Measurements from ENCODE around the gene CRADD. TPM values are rescaled to one million over a fixed set of nuclear protein-coding genes. Genes with fewer than 3 reads are reported as not detected.

The CRADD gene
- total and polyA plus RNA-seq, 8 donors = 8.4 to 21.4 (median 10.3) TPM

DNA sequence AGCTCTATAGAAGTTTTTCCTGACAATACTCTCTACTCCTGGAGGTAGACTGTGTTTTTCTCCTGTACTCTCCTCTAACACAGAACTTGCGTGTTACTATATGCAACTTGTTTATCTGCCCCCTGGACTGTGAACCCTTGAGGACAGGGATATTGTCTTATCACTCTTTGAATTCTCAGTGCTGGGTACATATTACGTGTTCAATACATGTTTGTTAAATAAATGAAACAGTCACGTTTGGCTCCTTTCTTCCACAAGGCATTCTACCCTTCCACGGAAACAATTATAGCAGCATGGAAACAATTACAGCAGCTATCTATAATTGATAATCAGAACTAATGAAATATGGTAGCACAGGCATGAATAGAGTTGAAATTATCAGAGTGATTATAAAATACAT, 50.7 kb downstream of the CRADD start:
- no peak overlapping the region for H3K4me3 ChIP-seq
- H3K4me1 ChIP-seq = no peaks in the 10 kb centered on the region
- DNase-seq = no peak
- no peaks in the 10 kb centered on the region for H3K27me3 ChIP-seq
- intact Hi-C loops (cut with DNase I) = no loop called here
- no peak for TF ChIP-seq CTCF (IDR thresholded peaks at IDR 0.05)
- ATAC-seq = no peak
- no peak overlapping the region for H3K27ac ChIP-seq
- no peaks in the 10 kb centered on the region for H3K36me3 ChIP-seq
- no peaks in the 10 kb centered on the region for H3K9me3 ChIP-seq

GRCh38 chr12:93729934-93730333, 52.8 kb downstream of the CRADD start:
- Histone ChIP-seq H3K9me3 (no peaks in the 10 kb centered on the region), H3K27ac (no peak overlapping the region), H3K4me1 (no peaks in the 10 kb centered on the region), H3K36me3 (no peaks in the 10 kb centered on the region), H3K4me3 (no peak overlapping the region), H3K27me3 (no peaks in the 10 kb centered on the region)
- DNase-seq = no peak
- intact Hi-C loops (cut with DNase I) = no loop called here
- TF ChIP-seq CTCF (IDR thresholded peaks at IDR 0.05) = no peak
- no peak for ATAC-seq

- H3K36me3 ChIP-seq = no peaks in the 10 kb centered on the region
- H3K4me1 ChIP-seq = peaks cover 0 to 5% of the 10 kb centered on the region in 2 donors
- H3K27ac ChIP-seq = no peak overlapping the region
- ATAC-seq (no peak), DNase-seq (no peak)
- no peak overlapping the region for H3K4me3 ChIP-seq
- no peaks in the 10 kb centered on the region for H3K27me3 ChIP-seq
- TF ChIP-seq CTCF (IDR thresholded peaks at IDR 0.05) = no peak
- H3K9me3 ChIP-seq = no peaks in the 10 kb centered on the region
- intact Hi-C loops (cut with DNase I) = no loop called here
Observed at GRCh38 chr12:93733358-93733757, 56.2 kb downstream of the CRADD start.

GRCh38 chr12:93733928-93734327, 56.8 kb downstream of the CRADD start:
- peaks cover 3 to 5% of the 10 kb centered on the region in 2 donors for H3K4me1 ChIP-seq
- H3K27me3 ChIP-seq = no peaks in the 10 kb centered on the region
- TF ChIP-seq CTCF (IDR thresholded peaks at IDR 0.05) = no peak
- DNase-seq = no peak
- H3K27ac ChIP-seq = no peak overlapping the region
- no peaks in the 10 kb centered on the region for H3K9me3 ChIP-seq
- no peak overlapping the region for H3K4me3 ChIP-seq
- no peaks in the 10 kb centered on the region for H3K36me3 ChIP-seq
- ATAC-seq = no peak
- intact Hi-C loops (cut with DNase I) = no loop called here

DNA sequence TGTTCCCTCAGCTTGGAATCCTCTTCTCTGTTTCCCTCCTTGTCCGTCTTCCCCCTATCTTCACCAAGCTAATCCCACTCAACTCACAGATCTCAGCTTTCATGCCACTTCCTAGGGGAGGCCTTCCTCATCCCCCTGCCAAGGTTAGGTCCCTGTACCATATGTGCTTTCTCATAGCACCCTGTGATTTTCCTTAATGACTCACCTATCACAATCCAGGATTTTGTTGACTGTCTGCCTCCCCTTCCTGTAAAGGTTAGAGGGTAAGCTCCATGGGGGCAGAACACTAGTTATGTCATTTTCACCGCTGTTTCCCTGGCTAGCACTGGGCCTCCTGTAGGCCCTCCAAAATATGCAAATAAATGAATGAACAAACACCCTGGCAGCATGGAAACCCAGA, 57.6 kb downstream of the CRADD start:
- DNase-seq (no peak), ATAC-seq (no peak)
- no peak for TF ChIP-seq CTCF (IDR thresholded peaks at IDR 0.05)
- intact Hi-C loops (cut with DNase I) = no loop called here
- Histone ChIP-seq H3K27me3 (no peaks in the 10 kb centered on the region), H3K27ac (no peak overlapping the region), H3K9me3 (no peaks in the 10 kb centered on the region), H3K4me3 (no peak overlapping the region), H3K4me1 (peaks cover 5 to 7% of the 10 kb centered on the region in 2 donors), H3K36me3 (no peaks in the 10 kb centered on the region)

All from left lung (tissue), 10 donors.